ENCODE measurements around the gene CIC. TPM values are rescaled to one million over a fixed set of nuclear protein-coding genes. Genes with fewer than 3 reads are reported as not detected.
A peak's percentile ranks its signal among the peaks of the same experiment; 100 is the strongest.

Gene CIC
- total RNA-seq, 3 donors from 2014 or later (not counting 1 experiment from before 2014, with no cell fraction given), result 95.4 to 121 (median 108) TPM

DNA sequence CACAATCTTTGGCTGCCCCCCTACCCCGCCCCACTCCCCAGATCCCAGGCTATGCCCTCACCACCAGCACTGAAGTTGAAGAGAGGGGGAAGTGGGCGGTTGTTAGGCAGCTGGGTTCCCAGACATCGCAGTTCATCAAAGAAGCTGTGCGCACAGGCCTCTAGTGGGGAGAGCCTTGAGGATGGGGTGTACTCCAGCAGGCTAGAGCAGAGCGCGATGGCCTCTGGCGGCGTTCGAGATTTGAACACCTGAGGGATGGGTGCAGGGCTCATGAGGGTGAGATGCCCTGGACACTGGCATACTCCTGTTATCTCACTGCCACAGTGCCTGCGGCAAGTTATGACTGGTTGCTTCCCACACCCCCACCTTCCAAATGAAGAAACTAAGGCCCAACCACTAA lies 36.6 kb upstream of the CIC start:
- 95% methylated on average over 9 of the region's 10 CpGs for WGBS (ENCODE audit: insufficient coverage)
- Histone ChIP-seq H3K4me3 (ENCODE audit: low read length) (no peak overlapping the region), H3K36me3 (ENCODE audit: control insufficient read depth, insufficient read depth, low read length) (peaks cover 73% of the 10 kb centered on the region), H3K27me3 (ENCODE audit: control insufficient read depth, insufficient read depth, low read length) (no peaks in the 10 kb centered on the region), H3K27ac (ENCODE audit: low read length) (no peak overlapping the region), H3K4me1 (ENCODE audit: control insufficient read depth, insufficient read depth, low read length) (no peaks in the 10 kb centered on the region), H3K9me3 (ENCODE audit: control insufficient read depth, insufficient read depth, low read length) (no peaks in the 10 kb centered on the region)
- no peaks in the 10 kb centered on the region for H3K27me3 Mint-ChIP-seq (ENCODE audit: low read depth in 2 of 2)
- no peaks in the 10 kb centered on the region for H3K9me3 Mint-ChIP-seq
- ATAC-seq, result no peak
- H3K4me1 Mint-ChIP-seq, result peaks cover 15 to 32% of the 10 kb centered on the region in 2 donors
- no peaks in the 10 kb centered on the region for H3K36me3 Mint-ChIP-seq
- no peak for DNase-seq
- no peak overlapping the region for H3K4me3 Mint-ChIP-seq
- H3K27ac Mint-ChIP-seq, result no peak overlapping the region
- TF ChIP-seq, protein P1, sequence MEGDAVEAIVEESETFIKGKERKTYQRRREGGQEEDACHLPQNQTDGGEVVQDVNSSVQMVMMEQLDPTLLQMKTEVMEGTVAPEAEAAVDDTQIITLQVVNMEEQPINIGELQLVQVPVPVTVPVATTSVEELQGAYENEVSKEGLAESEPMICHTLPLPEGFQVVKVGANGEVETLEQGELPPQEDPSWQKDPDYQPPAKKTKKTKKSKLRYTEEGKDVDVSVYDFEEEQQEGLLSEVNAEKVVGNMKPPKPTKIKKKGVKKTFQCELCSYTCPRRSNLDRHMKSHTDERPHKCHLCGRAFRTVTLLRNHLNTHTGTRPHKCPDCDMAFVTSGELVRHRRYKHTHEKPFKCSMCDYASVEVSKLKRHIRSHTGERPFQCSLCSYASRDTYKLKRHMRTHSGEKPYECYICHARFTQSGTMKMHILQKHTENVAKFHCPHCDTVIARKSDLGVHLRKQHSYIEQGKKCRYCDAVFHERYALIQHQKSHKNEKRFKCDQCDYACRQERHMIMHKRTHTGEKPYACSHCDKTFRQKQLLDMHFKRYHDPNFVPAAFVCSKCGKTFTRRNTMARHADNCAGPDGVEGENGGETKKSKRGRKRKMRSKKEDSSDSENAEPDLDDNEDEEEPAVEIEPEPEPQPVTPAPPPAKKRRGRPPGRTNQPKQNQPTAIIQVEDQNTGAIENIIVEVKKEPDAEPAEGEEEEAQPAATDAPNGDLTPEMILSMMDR (IDR thresholded peaks at IDR 0.05), result no peak
- intact Hi-C loops (cut with micrococcal nuclease), result no loop called here

DNA sequence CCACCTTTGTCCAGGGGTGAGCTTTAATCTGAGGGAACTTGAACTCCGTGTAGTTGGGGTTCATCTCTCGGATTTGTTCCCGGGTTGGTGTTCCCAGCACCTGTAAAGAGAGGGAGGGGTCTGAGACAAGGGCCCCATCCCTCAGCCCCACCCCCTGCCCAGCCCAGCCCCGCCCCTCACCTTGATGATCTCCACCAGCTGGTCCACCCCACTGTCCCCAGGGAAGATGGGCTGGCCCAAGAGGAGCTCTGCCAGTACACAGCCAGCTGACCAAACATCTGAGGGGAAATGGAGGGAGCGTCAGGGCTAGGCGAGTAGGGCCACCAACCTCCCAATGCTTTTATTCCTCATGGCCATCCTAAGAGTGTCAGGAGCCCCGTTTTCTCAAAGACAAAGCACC lies 35.9 kb upstream of the CIC start:
- peak overlapping the region in 1 of 2 donors; percentile 66 for H3K27ac Mint-ChIP-seq
- no peak for ATAC-seq
- H3K4me1 Mint-ChIP-seq, result peaks cover 15 to 32% of the 10 kb centered on the region in 2 donors
- H3K36me3 ChIP-seq (ENCODE audit: control insufficient read depth, insufficient read depth, low read length), result peaks cover 73% of the 10 kb centered on the region
- H3K36me3 Mint-ChIP-seq, result no peaks in the 10 kb centered on the region
- H3K4me3 ChIP-seq (ENCODE audit: low read length), result no peak overlapping the region
- TF ChIP-seq, protein P1 (IDR thresholded peaks at IDR 0.05), result no peak
- intact Hi-C loops (cut with micrococcal nuclease), result no loop called here
- H3K27ac ChIP-seq (ENCODE audit: low read length), result no peak overlapping the region
- DNase-seq, result no peak
- no peaks in the 10 kb centered on the region for H3K27me3 ChIP-seq (ENCODE audit: control insufficient read depth, insufficient read depth, low read length)
- no peaks in the 10 kb centered on the region for H3K9me3 ChIP-seq (ENCODE audit: control insufficient read depth, insufficient read depth, low read length)
- H3K9me3 Mint-ChIP-seq, result no peaks in the 10 kb centered on the region
- 94% methylated on average over 3 of the region's 7 CpGs for WGBS (ENCODE audit: insufficient coverage)
- no peaks in the 10 kb centered on the region for H3K27me3 Mint-ChIP-seq (ENCODE audit: low read depth in 2 of 2)
- H3K4me3 Mint-ChIP-seq, result no peak overlapping the region
- no peaks in the 10 kb centered on the region for H3K4me1 ChIP-seq (ENCODE audit: control insufficient read depth, insufficient read depth, low read length)

DNA sequence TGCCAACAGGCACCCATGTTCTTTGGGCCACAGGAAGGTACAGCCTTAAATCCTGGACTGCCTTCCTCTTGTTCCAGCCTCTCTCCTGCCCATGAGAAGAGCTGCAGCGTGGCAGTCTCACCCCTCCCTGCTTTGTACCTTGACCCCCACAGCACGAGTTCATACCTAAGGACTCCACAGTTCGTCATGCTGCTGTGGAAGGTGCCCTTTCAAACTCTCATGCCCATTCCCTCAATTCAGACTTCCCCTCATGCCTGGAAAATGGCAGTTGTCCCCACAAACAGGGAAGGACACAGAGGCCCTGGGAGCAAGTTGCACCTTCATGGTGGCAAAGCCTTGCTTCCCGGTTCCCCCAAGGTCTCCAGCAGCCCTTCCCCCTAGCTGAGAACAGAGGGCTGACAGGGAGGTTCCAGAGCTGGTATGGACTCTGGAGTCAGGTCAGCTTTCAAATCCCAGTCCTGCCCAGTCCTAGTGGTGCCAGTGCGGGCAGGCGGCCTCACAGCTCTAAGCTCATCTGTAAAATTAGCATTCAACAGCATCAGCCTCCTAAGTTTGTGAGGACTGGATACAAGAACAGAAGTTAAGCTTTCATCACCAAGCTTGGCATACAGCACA lies 35.3 kb upstream of the CIC start:
- Mint-ChIP-seq H3K4me1 (peaks cover 15 to 29% of the 10 kb centered on the region in 2 donors), H3K9me3 (no peaks in the 10 kb centered on the region), H3K27me3 (ENCODE audit: low read depth in 2 of 2) (no peaks in the 10 kb centered on the region), H3K4me3 (no peak overlapping the region), H3K36me3 (no peaks in the 10 kb centered on the region), H3K27ac (peak overlapping the region in 1 of 2 donors; percentile 66)
- Histone ChIP-seq H3K27ac (ENCODE audit: low read length) (no peak overlapping the region), H3K27me3 (ENCODE audit: control insufficient read depth, insufficient read depth, low read length) (no peaks in the 10 kb centered on the region), H3K9me3 (ENCODE audit: control insufficient read depth, insufficient read depth, low read length) (no peaks in the 10 kb centered on the region), H3K36me3 (ENCODE audit: control insufficient read depth, insufficient read depth, low read length) (peaks cover 72% of the 10 kb centered on the region), H3K4me1 (ENCODE audit: control insufficient read depth, insufficient read depth, low read length) (no peaks in the 10 kb centered on the region), H3K4me3 (ENCODE audit: low read length) (no peak overlapping the region)
- intact Hi-C loops (cut with micrococcal nuclease), result no loop called here
- WGBS (ENCODE audit: insufficient coverage), result 94% methylated on average over 6 of the region's 6 CpGs
- ATAC-seq, result no peak
- TF ChIP-seq, protein P1 (IDR thresholded peaks at IDR 0.05), result no peak
- no peak for DNase-seq

DNA sequence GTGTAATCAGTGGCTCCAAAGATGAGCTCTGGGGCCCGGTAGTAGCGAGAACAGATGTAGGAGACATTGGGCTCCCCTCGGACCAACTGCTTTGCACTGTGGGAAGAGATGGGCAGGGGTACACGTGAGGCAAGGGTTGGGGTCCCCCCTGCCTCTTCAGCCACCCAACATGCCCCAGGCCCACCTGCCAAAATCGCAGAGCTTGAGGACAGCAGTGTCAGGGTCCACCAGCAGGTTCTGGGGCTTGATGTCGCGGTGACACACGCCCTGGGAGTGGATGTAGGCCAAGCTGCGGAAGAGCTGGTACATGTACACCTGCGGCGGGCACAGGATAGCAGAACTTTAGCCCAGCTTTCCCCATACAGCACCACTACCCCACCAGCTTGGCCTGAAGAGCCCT lies 34.7 kb upstream of the CIC start:
- Mint-ChIP-seq H3K9me3 (no peaks in the 10 kb centered on the region), H3K27ac (peak overlapping the region in 1 of 2 donors; percentile 66), H3K4me3 (no peak overlapping the region), H3K36me3 (no peaks in the 10 kb centered on the region), H3K27me3 (ENCODE audit: low read depth in 2 of 2) (no peaks in the 10 kb centered on the region), H3K4me1 (peaks cover 20 to 31% of the 10 kb centered on the region in 2 donors)
- no peak overlapping the region for H3K27ac ChIP-seq (ENCODE audit: low read length)
- no peaks in the 10 kb centered on the region for H3K27me3 ChIP-seq (ENCODE audit: control insufficient read depth, insufficient read depth, low read length)
- ATAC-seq (no peak), DNase-seq (no peak)
- 98% methylated on average over 11 of the region's 11 CpGs for WGBS (ENCODE audit: insufficient coverage)
- intact Hi-C loops (cut with micrococcal nuclease), result no loop called here
- H3K4me1 ChIP-seq (ENCODE audit: control insufficient read depth, insufficient read depth, low read length), result peaks cover 2% of the 10 kb centered on the region
- H3K9me3 ChIP-seq (ENCODE audit: control insufficient read depth, insufficient read depth, low read length), result no peaks in the 10 kb centered on the region
- no peak overlapping the region for H3K4me3 ChIP-seq (ENCODE audit: low read length)
- H3K36me3 ChIP-seq (ENCODE audit: control insufficient read depth, insufficient read depth, low read length), result peaks cover 74% of the 10 kb centered on the region
- TF ChIP-seq, protein P1 (IDR thresholded peaks at IDR 0.05), result no peak
